SK-N-SH treated with all-trans-retinoic acid at 6 μM for 48 hours (cell line): ENCODE data around the gene NOTO.

Source experiments
- ATAC-seq: fragments of 200-7000 bp; cut with Tn5 transposase; 3 replicates; pipeline ENCODE4 v1.9.1; 2020; ENCODE audit warnings: mild to moderate bottlenecking, moderate library complexity
- ARNTL ChIP-seq: fragments of 450-650 bp; formaldehyde crosslinking; IDR thresholded peaks from 2 replicates; pipeline ENCODE4 v1.5.0; 2020; ENCODE audit warnings: low read depth, mild to moderate bottlenecking, moderate library complexity, borderline replicate concordance
- BACH2 ChIP-seq: fragments of 250-450 bp; sonication (Bioruptor Pico); IDR thresholded peaks from 2 replicates; pipeline ENCODE4 v1.9.0; 2021; ENCODE audit warnings: mild to moderate bottlenecking, borderline replicate concordance
- CREB5 ChIP-seq: fragments of 250-450 bp; sonication (Bioruptor Pico); IDR thresholded peaks from 2 replicates; pipeline ENCODE4 v1.5.1; 2020; ENCODE audit warnings: low read depth, mild to moderate bottlenecking, moderate library complexity
- CSRNP3 ChIP-seq: fragments of 250-450 bp; sonication (Bioruptor Pico); IDR thresholded peaks from 2 replicates; pipeline ENCODE4 v1.5.1; 2021; ENCODE audit warnings: mild to moderate bottlenecking, moderate library complexity
- ESRRG ChIP-seq: fragments of 250-450 bp; sonication (Bioruptor Pico); IDR thresholded peaks from 2 replicates; pipeline ENCODE4 v1.6.1; 2021; ENCODE audit warnings: mild to moderate bottlenecking
- GLIS3 ChIP-seq: fragments of 250-450 bp; sonication (Bioruptor Pico); IDR thresholded peaks from 2 replicates; pipeline ENCODE4 v1.5.0; 2020; ENCODE audit warnings: mild to moderate bottlenecking, moderate library complexity
- OSR1 ChIP-seq: fragments of 250-450 bp; sonication (Bioruptor Pico); IDR thresholded peaks from 2 replicates; pipeline ENCODE4 v1.8.0; 2022; ENCODE audit warnings: moderate library complexity, mild to moderate bottlenecking, inconsistent platforms
- POU6F1 ChIP-seq: fragments of 250-450 bp; sonication (Bioruptor Pico); IDR thresholded peaks from 2 replicates; pipeline ENCODE4 v1.8.0; 2021; ENCODE audit warnings: low read depth, mild to moderate bottlenecking, moderate library complexity, borderline replicate concordance
- PPARA ChIP-seq: fragments of 250-450 bp; sonication (Bioruptor Pico); IDR thresholded peaks from 2 replicates; pipeline ENCODE4 v1.5.0; 2020; ENCODE audit warnings: mild to moderate bottlenecking, borderline replicate concordance
- RARB ChIP-seq: fragments of 250-450 bp; sonication (Bioruptor Pico); IDR thresholded peaks from 2 replicates; pipeline ENCODE4 v1.8.0; 2021; ENCODE audit warnings: mild to moderate bottlenecking, moderate library complexity
- SNAI2 ChIP-seq: fragments of 250-450 bp; sonication (Bioruptor Pico); IDR thresholded peaks from 2 replicates; pipeline ENCODE4 v1.5.0; 2020; ENCODE audit warnings: mild to moderate bottlenecking, moderate library complexity
- TCF4 ChIP-seq: fragments of 250-450 bp; sonication (Bioruptor Pico); IDR thresholded peaks from 2 replicates; pipeline ENCODE4 v1.8.0; 2021; ENCODE audit warnings: mild to moderate bottlenecking, moderate library complexity, borderline replicate concordance
- TOX ChIP-seq: fragments of 250-450 bp; sonication (Bioruptor Pico); IDR thresholded peaks from 2 replicates; pipeline ENCODE4 v1.8.0; 2021; ENCODE audit warnings: mild to moderate bottlenecking, moderate library complexity, borderline replicate concordance
- TSHZ2 ChIP-seq: fragments of 250-450 bp; sonication (Bioruptor Pico); IDR thresholded peaks from 2 replicates; pipeline ENCODE4 v1.5.0; 2020; ENCODE audit warnings: mild to moderate bottlenecking, moderate library complexity
- ZC3H10 ChIP-seq: fragments of 250-450 bp; sonication (Bioruptor Pico); IDR thresholded peaks from 2 replicates; pipeline ENCODE4 v1.5.1; 2021; ENCODE audit warnings: mild to moderate bottlenecking, moderate library complexity
- ZFP3 ChIP-seq: fragments of 250-450 bp; sonication (Bioruptor Pico); IDR thresholded peaks from 2 replicates; pipeline ENCODE4 v1.5.0; 2020; ENCODE audit warnings: mild to moderate bottlenecking, moderate library complexity
- ZNF565 ChIP-seq: fragments of 450-650 bp; formaldehyde crosslinking; conservative IDR thresholded peaks from 2 replicates; pipeline ENCODE4 v1.5.0; 2020; ENCODE audit warnings: low read depth, mild to moderate bottlenecking, moderate library complexity
- ZNF70 ChIP-seq: fragments of 450-650 bp; formaldehyde crosslinking; IDR thresholded peaks from 2 replicates; pipeline ENCODE4 v1.5.0; 2020; ENCODE audit warnings: mild to moderate bottlenecking, moderate library complexity
- ZNF8 ChIP-seq: fragments of 450-650 bp; formaldehyde crosslinking; IDR thresholded peaks from 2 replicates; pipeline ENCODE4 v1.5.0; 2020; ENCODE audit warnings: mild to moderate bottlenecking, moderate library complexity

Gene NOTO

DNA sequence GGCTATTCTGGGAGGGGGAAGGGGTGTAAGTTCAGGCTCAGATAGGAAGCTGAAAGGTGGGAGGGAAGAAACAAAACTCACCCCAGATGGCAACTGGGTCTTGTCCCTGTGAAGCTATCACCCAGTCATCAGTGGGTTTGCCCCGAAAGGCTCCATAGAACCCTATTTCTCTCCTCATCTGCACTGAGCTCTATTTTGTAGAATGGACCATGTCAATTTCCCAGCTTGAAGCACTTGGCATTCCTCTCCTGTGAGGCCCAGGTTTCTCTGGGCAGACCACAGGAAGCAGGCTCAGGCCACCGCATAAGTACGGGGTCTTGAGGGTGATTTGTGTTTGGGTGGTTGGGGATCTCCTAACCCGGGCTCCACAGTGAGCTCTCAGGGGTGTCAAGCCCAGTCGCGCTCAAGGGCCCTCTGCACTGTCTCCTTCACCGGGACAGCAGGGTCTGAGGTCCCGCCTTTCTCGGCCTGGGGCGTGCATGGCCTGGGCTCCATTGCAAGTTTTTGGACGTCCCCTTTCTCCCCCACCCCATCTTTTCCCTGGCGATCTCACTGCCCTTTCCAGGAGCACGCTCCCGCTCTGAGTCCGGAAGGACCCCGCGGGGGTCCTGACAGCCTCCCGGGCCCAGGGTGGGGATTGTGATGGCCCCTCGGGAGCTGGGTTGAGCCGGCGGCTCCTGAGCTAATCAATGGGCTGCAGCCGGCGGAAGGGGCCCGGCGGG lies 27.3 kb upstream of the NOTO start:
- ATAC-seq: no peak
- TF ChIP-seq ESRRG (CRISPR knock-in tag) (no peak), OSR1 (CRISPR knock-in tag) (no peak), ZNF70 (CRISPR knock-in tag) (no peak), CSRNP3 (CRISPR knock-in tag) (no peak), PPARA (CRISPR knock-in tag) (no peak), RARB (CRISPR knock-in tag) (no peak), CREB5 (CRISPR knock-in tag) (no peak), BACH2 (CRISPR knock-in tag) (no peak), ZNF565 (CRISPR knock-in tag) (no peak), ZFP3 (no peak), TSHZ2 (CRISPR knock-in tag) (no peak), ZNF8 (CRISPR knock-in tag) (no peak)

GRCh38 chr2:73175663-73176204 lies 26.6 kb upstream of the NOTO start:
- TF ChIP-seq CSRNP3 (CRISPR knock-in tag): no peak
- TF ChIP-seq CREB5 (CRISPR knock-in tag): no peak
- no peak for TF ChIP-seq BACH2 (CRISPR knock-in tag)
- TF ChIP-seq ARNTL (CRISPR knock-in tag): no peak
- ATAC-seq: no peak; the same call in 1 of the 3 replicates

- peak; percentile 4 for ATAC-seq
- TF ChIP-seq PPARA (CRISPR knock-in tag) (no peak), POU6F1 (CRISPR knock-in tag) (no peak), ZNF565 (CRISPR knock-in tag) (no peak), ZNF70 (CRISPR knock-in tag) (no peak), CREB5 (CRISPR knock-in tag) (no peak), ESRRG (CRISPR knock-in tag) (no peak), TSHZ2 (CRISPR knock-in tag) (no peak), RARB (CRISPR knock-in tag) (no peak), ARNTL (CRISPR knock-in tag) (no peak), GLIS3 (CRISPR knock-in tag) (no peak), SNAI2 (CRISPR knock-in tag) (no peak), ZC3H10 (no peak), TOX (CRISPR knock-in tag) (no peak), TCF4 (CRISPR knock-in tag) (no peak), ZFP3 (no peak), ZNF8 (CRISPR knock-in tag) (no peak), OSR1 (CRISPR knock-in tag) (no peak)
Measured at GRCh38 chr2:73176205-73176880, 26.0 kb upstream of the NOTO start.
